Measurements from ENCODE around the gene SRGAP3. TPM values are rescaled to one million over a fixed set of nuclear protein-coding genes. Genes with fewer than 3 reads are reported as not detected.

Gene SRGAP3
- total and polyA plus RNA-seq, 10 of the 15 experiments (the other 5 are each of a cell fraction or from before 2014, with no cell fraction given), result 0.32 to 1.7 (median 0.99) TPM

DNA sequence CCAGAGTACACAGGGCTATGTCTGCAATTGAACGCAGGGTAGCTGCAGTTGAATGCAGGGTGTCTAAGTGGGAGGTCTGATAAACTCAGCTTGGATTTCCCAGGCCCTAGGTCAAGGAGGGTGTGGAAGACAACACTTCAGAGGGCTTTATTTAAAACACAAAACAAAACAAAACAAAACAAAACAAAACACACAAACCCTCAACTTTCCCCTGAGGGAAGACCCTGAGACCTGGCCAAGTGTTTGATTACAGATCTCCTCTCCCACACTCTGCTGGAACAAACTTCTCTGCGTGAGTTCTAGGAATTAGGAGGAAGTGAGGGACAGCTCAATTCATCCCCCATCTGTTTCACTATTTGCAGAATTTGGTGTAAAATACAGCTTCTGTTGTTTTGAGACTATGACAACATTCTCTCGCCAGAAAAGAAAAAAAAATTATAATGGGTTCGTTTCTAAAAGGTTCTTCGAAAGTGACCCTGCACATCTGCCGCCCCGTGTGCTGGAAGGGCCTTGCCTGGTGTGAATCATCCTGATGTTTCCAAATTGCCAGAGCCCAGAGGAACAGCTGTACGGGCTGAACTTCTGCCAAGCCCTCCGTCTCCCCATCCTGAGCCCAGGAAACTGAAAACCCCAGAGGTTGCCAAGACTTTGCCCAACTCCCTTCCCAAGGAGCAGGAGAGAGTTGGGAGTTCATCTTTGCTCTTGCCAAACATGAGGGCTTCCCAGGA lies 212.9 kb downstream of the SRGAP3 start:
- SMC1A ChIA-PET (ENCODE audit: uncharacterized antibody, unreplicated experiment), result no interaction called here
- H3K4me3 ChIP-seq, result no peak overlapping the region
- POLR2A ChIA-PET, result interaction anchor here (0.6 kb wide), 1 partner anchor 614 kb away, joined by 3 read pairs; no protein-coding TSS in a partner anchor
- H3K36me3 ChIP-seq (ENCODE audit: control insufficient read depth in 2 of 2, insufficient read depth in 2 of 2, low read length in 1 of 2), result no peaks in the 10 kb centered on the region
- RAD21 ChIA-PET (ENCODE audit: unreplicated experiment), result no interaction called here
- H2AFZ ChIP-seq (ENCODE audit: control insufficient read depth, low read depth, low read length), result no peak overlapping the region
- peaks cover 16% of the 10 kb centered on the region for H3K4me1 ChIP-seq (ENCODE audit: control insufficient read depth, insufficient read depth, low read length)
- ATAC-seq (no peak), FAIRE-seq (no peak), DNase-seq (ENCODE audit: low read depth, low spot score) (no peak)
- CTCF ChIA-PET, result no interaction called here
- no peak overlapping the region for H3K9ac ChIP-seq (ENCODE audit: control insufficient read depth, insufficient read depth, low read length)
- H3K27ac ChIP-seq (ENCODE audit: control insufficient read depth, insufficient read depth), result no peak overlapping the region
- intact Hi-C loops (cut with micrococcal nuclease; ENCODE audit: unreplicated experiment), result no loop called here
- H3K27me3 ChIP-seq (replicated peaks in 1 of 2; ENCODE audit: control insufficient read depth in 2 of 2, insufficient read depth in 2 of 2, low read length in 1 of 2), result no peaks in the 10 kb centered on the region; a peak in 1 of 4 replicates
- no TSS peak for BruUV-seq (replicated peaks)
- WGBS (ENCODE audit: insufficient coverage, insufficient replicate concordance, low lambda C conversion rate, missing lambda C conversion rate), result 75% methylated on average over 9 of the region's 9 CpGs
- in situ Hi-C loops (cut with MboI), result no loop called here
- no peaks in the 10 kb centered on the region for H3K79me2 ChIP-seq (ENCODE audit: control insufficient read depth, insufficient read depth, low read length)
- H3K9me3 ChIP-seq (replicated peaks; ENCODE audit: control insufficient read depth, insufficient read depth, low read length), result no peaks in the 10 kb centered on the region; the same call in 2 of the 3 replicates
- no peak overlapping the region for H3K4me2 ChIP-seq (ENCODE audit: control insufficient read depth, insufficient read depth)
- H4K20me1 ChIP-seq (ENCODE audit: control insufficient read depth, insufficient read depth), result no peaks in the 10 kb centered on the region
- TF ChIP-seq CHD2 (IDR thresholded peaks at IDR 0.05; ENCODE audit: borderline replicate concordance, low read depth, low read length) (no peak), CREB1 (IDR thresholded peaks at IDR 0.05; ENCODE audit: low read depth) (no peak), MYB (IDR thresholded peaks at IDR 0.05; ENCODE audit: borderline replicate concordance, low read depth, low read length) (no peak), EGR1 (IDR thresholded peaks at IDR 0.05; ENCODE audit: borderline replicate concordance in 1 of 2, low read depth in 2 of 2, low read length in 2 of 2) (no peak), GABPA (IDR thresholded peaks at IDR 0.05; ENCODE audit: low read depth) (no peak), RFX5 (IDR thresholded peaks at IDR 0.05; ENCODE audit: low read depth, low read length) (no peak), ZNF622 (IDR thresholded peaks at IDR 0.05) (no peak), MTA3 (IDR thresholded peaks at IDR 0.05; ENCODE audit: borderline replicate concordance, low read length) (no peak), SP1 (IDR thresholded peaks at IDR 0.05; ENCODE audit: low read depth, low read length) (no peak), ZBTB4 (CRISPR knock-in tag; IDR thresholded peaks at IDR 0.05) (no peak), POLR2AphosphoS5 (IDR thresholded peaks at IDR 0.05; ENCODE audit: low read length) (no peak), ZSCAN29 (IDR thresholded peaks at IDR 0.05) (no peak), BCL3 (IDR thresholded peaks at IDR 0.05; ENCODE audit: borderline replicate concordance, insufficient read depth, low read depth, low read length, poor library complexity, severe bottlenecking) (no peak), PAX5 (IDR thresholded peaks at IDR 0.05; ENCODE audit: borderline replicate concordance, low read depth, low read length) (no peak), SIX5 (IDR thresholded peaks at IDR 0.05; ENCODE audit: low read depth, low read length, severe bottlenecking) (no peak), PAX8 (IDR thresholded peaks at IDR 0.05) (no peak), ESRRA (IDR thresholded peaks at IDR 0.05; ENCODE audit: low read length) (no peak)
- TF ChIP-seq, protein P1, sequence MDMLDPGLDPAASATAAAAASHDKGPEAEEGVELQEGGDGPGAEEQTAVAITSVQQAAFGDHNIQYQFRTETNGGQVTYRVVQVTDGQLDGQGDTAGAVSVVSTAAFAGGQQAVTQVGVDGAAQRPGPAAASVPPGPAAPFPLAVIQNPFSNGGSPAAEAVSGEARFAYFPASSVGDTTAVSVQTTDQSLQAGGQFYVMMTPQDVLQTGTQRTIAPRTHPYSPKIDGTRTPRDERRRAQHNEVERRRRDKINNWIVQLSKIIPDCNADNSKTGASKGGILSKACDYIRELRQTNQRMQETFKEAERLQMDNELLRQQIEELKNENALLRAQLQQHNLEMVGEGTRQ (IDR thresholded peaks at IDR 0.05; ENCODE audit: borderline replicate concordance, low read depth, low read length), result no peak
- TF ChIP-seq, protein P2, sequence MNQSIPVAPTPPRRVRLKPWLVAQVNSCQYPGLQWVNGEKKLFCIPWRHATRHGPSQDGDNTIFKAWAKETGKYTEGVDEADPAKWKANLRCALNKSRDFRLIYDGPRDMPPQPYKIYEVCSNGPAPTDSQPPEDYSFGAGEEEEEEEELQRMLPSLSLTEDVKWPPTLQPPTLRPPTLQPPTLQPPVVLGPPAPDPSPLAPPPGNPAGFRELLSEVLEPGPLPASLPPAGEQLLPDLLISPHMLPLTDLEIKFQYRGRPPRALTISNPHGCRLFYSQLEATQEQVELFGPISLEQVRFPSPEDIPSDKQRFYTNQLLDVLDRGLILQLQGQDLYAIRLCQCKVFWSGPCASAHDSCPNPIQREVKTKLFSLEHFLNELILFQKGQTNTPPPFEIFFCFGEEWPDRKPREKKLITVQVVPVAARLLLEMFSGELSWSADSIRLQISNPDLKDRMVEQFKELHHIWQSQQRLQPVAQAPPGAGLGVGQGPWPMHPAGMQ (IDR thresholded peaks at IDR 0.05; ENCODE audit: borderline replicate concordance), result no peak
